Right hindlimb (tissue), 1 donor: ENCODE results near the gene ALAD.
A peak's percentile ranks its signal among the peaks of the same experiment; 100 is the strongest.

Source experiments
- DNase-seq: peaks from one replicate; pipeline ENCODE4 v3.0.0-alpha.2; 2018

Gene ALAD

DNA sequence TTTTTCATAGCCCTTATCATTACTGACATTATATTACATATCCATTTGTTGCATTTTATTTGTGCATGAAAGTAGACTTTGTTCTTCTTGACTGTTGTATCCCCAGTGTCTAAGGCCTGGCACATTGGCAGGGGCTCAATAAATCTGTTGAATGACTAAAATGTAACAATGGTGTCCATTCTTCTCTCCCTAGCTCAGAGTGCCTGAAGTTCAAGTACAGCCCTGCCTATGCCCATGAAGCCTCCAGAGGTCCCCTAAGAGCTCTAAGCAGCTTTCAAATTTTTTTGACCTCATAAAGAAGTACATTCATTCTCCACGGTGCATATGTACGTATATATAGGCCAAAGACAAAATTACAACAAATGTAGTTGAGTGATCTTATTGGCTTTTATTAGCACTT, 55.9 kb downstream of the ALAD start:
- DNase-seq = no peak

DNA sequence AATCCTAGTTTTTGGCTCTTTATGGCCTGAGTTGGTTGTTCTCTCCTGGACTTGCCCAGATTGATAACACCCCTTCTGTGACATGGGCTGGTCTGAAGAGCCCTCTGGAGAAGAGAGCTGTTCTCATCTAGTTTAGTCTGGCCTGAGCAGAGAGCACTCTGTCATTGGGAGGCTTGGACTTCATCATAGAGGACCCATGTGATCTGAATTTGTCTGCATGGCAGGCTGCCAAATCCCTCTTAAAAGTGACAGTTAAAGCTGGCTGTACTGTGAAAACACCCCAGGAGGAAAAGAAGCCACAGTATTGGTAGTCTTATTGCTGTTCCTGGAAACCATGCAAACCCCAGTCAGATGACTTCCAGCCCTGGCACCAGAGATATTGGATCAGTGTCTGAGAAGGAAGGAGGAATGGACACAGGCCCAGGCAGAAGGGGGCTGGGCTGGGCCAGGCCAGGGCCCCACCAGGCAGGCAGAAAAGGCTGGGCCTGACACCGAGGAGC, 57.3 kb downstream of the ALAD start:
- DNase-seq = peak; percentile 72

- no peak for DNase-seq
Measured at GRCh38 chr9:113341712-113342410, 59.2 kb downstream of the ALAD start.

- peak; percentile 93 for DNase-seq
Measured at GRCh38 chr9:113340011-113340699, 60.9 kb downstream of the ALAD start, which contains the start of gene WDR31. Gene WDR31, minus strand, starts transcription at chr9:113340275. Its CDS starts 8,253 bp downstream, at chr9:113332022.

DNA sequence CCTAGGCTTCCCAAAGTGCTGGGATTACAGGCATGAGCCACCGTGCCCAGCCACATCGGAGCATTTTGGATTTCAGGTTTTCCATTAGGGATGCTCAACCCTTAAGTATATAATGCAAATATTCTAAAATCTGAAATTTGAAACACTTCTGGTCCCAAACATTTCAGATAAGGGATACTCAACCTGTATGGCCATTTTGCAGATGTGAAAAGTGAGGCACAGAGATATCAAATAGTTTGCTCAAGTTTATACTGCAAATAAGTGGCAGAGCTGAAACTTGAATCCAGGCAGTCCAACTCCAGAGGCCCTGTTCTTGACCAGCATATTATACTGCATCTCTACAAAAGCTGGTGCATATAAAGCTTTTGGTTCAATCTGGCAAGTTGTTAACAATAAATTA, 63.4 kb downstream of the ALAD start:
- DNase-seq = no peak
